HCT116 (cell line): ENCODE measurements around the gene NFIB. TPM values are rescaled to one million over a fixed set of nuclear protein-coding genes. Genes with fewer than 3 reads are reported as not detected.

ENCODE experiments used
- ATAC-seq: fragments of 200-7000 bp; cut with Tn5 transposase; 2 replicates; pipeline ENCODE4 v1.9.1; 2020; ENCODE audit warnings: mild to moderate bottlenecking, moderate library complexity
- BruUV-seq: library from RNA; stranded (reverse); fragments of 400-500 nt; replicated peaks from 2 replicates; lab custom pipeline; 2021; lab: Mats Ljungman, UMichigan
- CTCF ChIA-PET: fragments of 300-600 bp; sonication (Branson Sonifier 250); formaldehyde crosslinking; loops from one replicate; lab custom pipeline; 2021; ENCODE audit warnings: antibody characterized with exemption; lab: Charles Lee
- POLR2A ChIA-PET: fragments of 300-600, 350-600 bp; sonication (Branson Sonifier 250); formaldehyde crosslinking; loops from one replicate; lab custom pipeline; 2021; ENCODE audit warnings: antibody characterized with exemption; lab: Charles Lee
- RAD21 ChIA-PET, 2 experiments: fragments of 300-600 bp; sonication (Branson Sonifier 250); formaldehyde crosslinking; loops; one replicate each; lab custom pipeline; 2023; ENCODE audit warnings: low total read pairs in 2 of 2; ENCODE audit not compliant: uncharacterized antibody in 2 of 2, unreplicated experiment in 2 of 2, low non-redundant PET in 1 of 2; lab: Charles Lee
- DNase-seq: peaks from one replicate; pipeline ENCODE4 v3.0.0-alpha.2; 2010; ENCODE audit warnings: low read depth, low spot score
- H2AFZ ChIP-seq: fragments of 200-600 bp; shearing (Covaris generic), sonication (generic); 2 replicates; pipeline ENCODE4 v1.6.1; 2017; ENCODE audit warnings: low read depth, mixed run types, mixed read lengths, antibody characterized with exemption, low read length; ENCODE audit not compliant: poor library complexity, severe bottlenecking
- H3K27ac ChIP-seq: 2 replicates; pipeline ENCODE4 v1.5.1; 2012; ENCODE audit warnings: low read depth, low read length
- H3K27me3 ChIP-seq: fragments of 200-600 bp; sonication (generic); 2 replicates; pipeline ENCODE4 v1.6.1; 2016; ENCODE audit warnings: mixed run types, low read length, mixed read lengths; ENCODE audit not compliant: insufficient read depth
- H3K36me3 ChIP-seq, 2 experiments: fragments of 200-500 bp in 1 of 2; fragments of 200-600 bp in 1 of 2; sonication (Bioruptor generic) in 1 of 2; sonication (generic) in 1 of 2; 2 replicates each; pipeline versions ENCODE4 v1.5.1 to v1.6.1; 2014 to 2016; ENCODE audit warnings: low read length in 2 of 2, inconsistent platforms in 1 of 2, mixed read lengths in 1 of 2, mixed run types in 1 of 2; ENCODE audit not compliant: insufficient read depth in 2 of 2, control insufficient read depth in 1 of 2
- H3K4me1 ChIP-seq, 2 experiments: fragments of 200-600 bp in 1 of 2; sonication (generic) in 1 of 2; 2 replicates each; pipeline versions ENCODE4 v1.5.1 to v1.6.1; 2012 to 2017; ENCODE audit warnings: low read length in 2 of 2, inconsistent platforms in 1 of 2, mild to moderate bottlenecking in 1 of 2, mixed read lengths in 1 of 2, mixed run types in 1 of 2, moderate library complexity in 1 of 2; ENCODE audit not compliant: insufficient read depth in 2 of 2, control insufficient read depth in 1 of 2
- H3K4me2 ChIP-seq: fragments of 200-600 bp; sonication (generic); 2 replicates; pipeline ENCODE4 v1.6.1; 2017; ENCODE audit warnings: mixed run types, low read length, mixed read lengths
- H3K4me3 ChIP-seq, 2 experiments: fragments of 200-600 bp in 1 of 2; sonication (generic) in 1 of 2; replicated peaks in 1 of 2; 2 replicates each; pipeline ENCODE4 v1.5.1; 2011 to 2016; ENCODE audit warnings: low read length in 2 of 2, control low read depth in 1 of 2, low read depth in 1 of 2, mild to moderate bottlenecking in 1 of 2, mixed read lengths in 1 of 2, mixed run types in 1 of 2
- H3K79me2 ChIP-seq: fragments of 200-600 bp; sonication (generic); 2 replicates; pipeline ENCODE4 v1.6.1; 2017; ENCODE audit warnings: mild to moderate bottlenecking, mixed run types, low read length, moderate library complexity, mixed read lengths; ENCODE audit not compliant: insufficient read depth
- H3K9ac ChIP-seq: fragments of 200-600 bp; sonication (generic); 2 replicates; pipeline ENCODE4 v1.6.1; 2016; ENCODE audit warnings: low read length, mixed read lengths
- H3K9me2 ChIP-seq: fragments of 200-600 bp; sonication (generic), shearing (Covaris generic); 2 replicates; pipeline ENCODE4 v1.6.1; 2017; ENCODE audit warnings: mixed run types, mild to moderate bottlenecking, moderate library complexity; ENCODE audit not compliant: insufficient read depth
- H3K9me3 ChIP-seq, 2 experiments: fragments of 200-500 bp in 1 of 2; fragments of 200-600 bp in 1 of 2; sonication (Bioruptor generic) in 1 of 2; sonication (generic) in 1 of 2; 2 replicates each; pipeline ENCODE4 v1.6.1; 2014 to 2017; ENCODE audit warnings: low read length in 2 of 2, mixed read lengths in 2 of 2, inconsistent platforms in 1 of 2, low read depth in 1 of 2, mild to moderate bottlenecking in 1 of 2, mixed run types in 1 of 2, moderate library complexity in 1 of 2; ENCODE audit not compliant: control insufficient read depth in 1 of 2, insufficient read depth in 1 of 2
- H4K20me1 ChIP-seq: fragments of 200-600 bp; sonication (generic), shearing (Covaris generic); 2 replicates; pipeline ENCODE4 v1.6.1; 2017; ENCODE audit warnings: mixed run types, mild to moderate bottlenecking, moderate library complexity; ENCODE audit not compliant: insufficient read depth
- CBX3 ChIP-seq: IDR thresholded peaks from 2 replicates; pipeline ENCODE4 v1.6.1; 2012; ENCODE audit warnings: low read depth
- CEBPB ChIP-seq: IDR thresholded peaks from 2 replicates; pipeline ENCODE4 v1.6.1; 2012; ENCODE audit warnings: low read depth
- EGR1 ChIP-seq: IDR thresholded peaks from 2 replicates; pipeline ENCODE4 v1.6.1; 2012; ENCODE audit warnings: low read depth
- ELF1 ChIP-seq: IDR thresholded peaks from 2 replicates; pipeline ENCODE4 v1.6.1; 2012; ENCODE audit warnings: low read depth, borderline replicate concordance
- EZH2 ChIP-seq: fragments of 200-600 bp; sonication (generic); IDR thresholded peaks from 2 replicates; pipeline ENCODE4 v1.6.1; 2017; ENCODE audit warnings: antibody characterized with exemption, mixed run types
- EZH2phosphoT487 ChIP-seq: fragments of 200-600 bp; IDR thresholded peaks from 2 replicates; pipeline ENCODE4 v1.6.1; 2018; ENCODE audit warnings: antibody characterized with exemption, borderline replicate concordance
- FOSL1 ChIP-seq: IDR thresholded peaks from 2 replicates; pipeline ENCODE4 v1.6.1; 2012; ENCODE audit warnings: low read depth
- POLR2A ChIP-seq: IDR thresholded peaks from 2 replicates; pipeline ENCODE4 v1.7.0; 2011; ENCODE audit warnings: borderline replicate concordance; ENCODE audit not compliant: insufficient read depth, insufficient read length; ENCODE audit errors: extremely low read depth
- POLR2AphosphoS5 ChIP-seq: IDR thresholded peaks from 2 replicates; pipeline ENCODE4 v1.6.1; 2011; ENCODE audit warnings: mild to moderate bottlenecking, low read depth, low read length, moderate library complexity
- RAD21 ChIP-seq: IDR thresholded peaks from 2 replicates; pipeline ENCODE4 v1.6.1; 2012; ENCODE audit warnings: low read depth, mild to moderate bottlenecking
- SIN3A ChIP-seq: IDR thresholded peaks from 2 replicates; pipeline ENCODE4 v1.6.1; 2012; ENCODE audit warnings: low read depth
- SP1 ChIP-seq: IDR thresholded peaks from 2 replicates; pipeline ENCODE4 v1.6.1; 2012; ENCODE audit warnings: low read depth
- SRF ChIP-seq: IDR thresholded peaks from 2 replicates; pipeline ENCODE4 v1.6.1; 2012; ENCODE audit warnings: low read depth
- TCF7L2 ChIP-seq: IDR thresholded peaks from 2 replicates; pipeline ENCODE4 v1.7.0; 2011; ENCODE audit warnings: borderline replicate concordance, inconsistent platforms; ENCODE audit not compliant: insufficient read depth, insufficient read length; ENCODE audit errors: extremely low read depth
- YY1 ChIP-seq: IDR thresholded peaks from 2 replicates; pipeline ENCODE4 v1.6.1; 2011; ENCODE audit warnings: low read length, low read depth, moderate library complexity, mild to moderate bottlenecking; ENCODE audit not compliant: insufficient replicate concordance; ENCODE audit errors: extremely low read depth
- ZNF274 ChIP-seq: fragments of 200-500 bp; sonication (Bioruptor generic); IDR thresholded peaks from 2 replicates; pipeline ENCODE4 v1.6.1; 2014; ENCODE audit warnings: mild to moderate bottlenecking, low read depth, low read length, inconsistent platforms
- intact Hi-C: fragments of 100-400 bp; cut with micrococcal nuclease; formaldehyde crosslinking; loops from 2 replicates; pipeline ENCODE4 v1.10.0; 2022
- total RNA-seq: library from RNA; stranded (reverse); gene quantifications from one replicate; pipeline ENCODE4 v1.2.1, GENCODE V29; 2021; ENCODE audit not compliant: unreplicated experiment
- TF ChIP-seq, protein P1 (sequence below), 3 experiments: fragments of 200-600 bp in 1 of 3; sonication (generic) in 1 of 3; IDR thresholded peaks in 2 of 3; conservative IDR thresholded peaks in 1 of 3; 2 replicates each; pipeline ENCODE4 v1.5.1; 2012 to 2017; ENCODE audit warnings: low read depth in 2 of 3, low read length in 2 of 3, antibody characterized with exemption in 1 of 3, borderline replicate concordance in 1 of 3, control low read depth in 1 of 3, mild to moderate bottlenecking in 1 of 3, mixed read lengths in 1 of 3, mixed run types in 1 of 3, moderate library complexity in 1 of 3; ENCODE audit not compliant: insufficient read depth in 1 of 3
- TF ChIP-seq, protein P2 (sequence below): IDR thresholded peaks from 2 replicates; pipeline ENCODE4 v1.6.1; 2012
- TF ChIP-seq, protein P3 (sequence below): IDR thresholded peaks from 2 replicates; pipeline ENCODE4 v1.6.1; 2011; ENCODE audit warnings: mild to moderate bottlenecking, low read length, moderate library complexity; ENCODE audit not compliant: insufficient replicate concordance; ENCODE audit errors: extremely low read depth

NFIB gene
- total RNA-seq, 1 experiment from 2014 or later, result 6.6 TPM

DNA sequence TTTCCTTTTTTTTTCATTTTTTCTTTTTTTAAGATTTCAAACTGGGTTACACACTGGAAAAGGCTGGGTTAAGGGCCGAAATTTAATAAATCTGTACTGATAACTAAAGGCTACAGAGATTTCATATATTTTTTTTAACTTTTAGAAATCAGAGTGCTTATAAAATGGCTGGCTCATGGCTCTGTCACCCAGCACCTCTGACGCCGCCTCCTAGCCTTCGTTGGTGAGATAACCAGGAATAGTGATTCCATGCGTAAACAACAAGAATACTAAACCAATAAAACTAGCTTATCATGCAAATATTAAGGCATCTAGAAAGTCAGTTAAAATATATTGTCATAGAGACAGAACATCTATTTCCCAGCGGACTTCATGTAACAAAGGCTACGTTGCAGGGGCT, 226.4 kb downstream of the NFIB start:
- Histone ChIP-seq H3K9ac (no peak overlapping the region), H4K20me1 (no peaks in the 10 kb centered on the region), H3K79me2 (no peaks in the 10 kb centered on the region), H3K4me2 (no peak overlapping the region), H3K27ac (no peak overlapping the region), H3K9me3 (no peaks in the 10 kb centered on the region), H3K4me3 (no peak overlapping the region), H3K4me1 (no peaks in the 10 kb centered on the region), H3K9me2 (no peaks in the 10 kb centered on the region)
- intact Hi-C loops, result no loop called here
- RAD21 ChIA-PET, result no interaction called here
- BruUV-seq, result no TSS peak
- TF ChIP-seq EZH2 (no peak), POLR2A (no peak), ELF1 (no peak), EZH2phosphoT487 (no peak), EGR1 (no peak), CBX3 (no peak), SIN3A (no peak), CEBPB (no peak), RAD21 (no peak), SRF (no peak), POLR2AphosphoS5 (no peak), ZNF274 (no peak), SP1 (no peak), FOSL1 (no peak), YY1 (no peak), TCF7L2 (no peak)
- TF ChIP-seq, protein P1, sequence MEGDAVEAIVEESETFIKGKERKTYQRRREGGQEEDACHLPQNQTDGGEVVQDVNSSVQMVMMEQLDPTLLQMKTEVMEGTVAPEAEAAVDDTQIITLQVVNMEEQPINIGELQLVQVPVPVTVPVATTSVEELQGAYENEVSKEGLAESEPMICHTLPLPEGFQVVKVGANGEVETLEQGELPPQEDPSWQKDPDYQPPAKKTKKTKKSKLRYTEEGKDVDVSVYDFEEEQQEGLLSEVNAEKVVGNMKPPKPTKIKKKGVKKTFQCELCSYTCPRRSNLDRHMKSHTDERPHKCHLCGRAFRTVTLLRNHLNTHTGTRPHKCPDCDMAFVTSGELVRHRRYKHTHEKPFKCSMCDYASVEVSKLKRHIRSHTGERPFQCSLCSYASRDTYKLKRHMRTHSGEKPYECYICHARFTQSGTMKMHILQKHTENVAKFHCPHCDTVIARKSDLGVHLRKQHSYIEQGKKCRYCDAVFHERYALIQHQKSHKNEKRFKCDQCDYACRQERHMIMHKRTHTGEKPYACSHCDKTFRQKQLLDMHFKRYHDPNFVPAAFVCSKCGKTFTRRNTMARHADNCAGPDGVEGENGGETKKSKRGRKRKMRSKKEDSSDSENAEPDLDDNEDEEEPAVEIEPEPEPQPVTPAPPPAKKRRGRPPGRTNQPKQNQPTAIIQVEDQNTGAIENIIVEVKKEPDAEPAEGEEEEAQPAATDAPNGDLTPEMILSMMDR (IDR thresholded peaks at IDR 0.05 in 2 of 3, conservative IDR thresholded peaks at IDR 0.05 in 1 of 3; ENCODE audit: borderline replicate concordance in 1 of 3, insufficient read depth in 1 of 3, low read depth in 2 of 3, low read length in 2 of 3), result no peak
- TF ChIP-seq, protein P2, sequence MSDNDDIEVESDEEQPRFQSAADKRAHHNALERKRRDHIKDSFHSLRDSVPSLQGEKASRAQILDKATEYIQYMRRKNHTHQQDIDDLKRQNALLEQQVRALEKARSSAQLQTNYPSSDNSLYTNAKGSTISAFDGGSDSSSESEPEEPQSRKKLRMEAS, result no peak
- TF ChIP-seq, protein P3, sequence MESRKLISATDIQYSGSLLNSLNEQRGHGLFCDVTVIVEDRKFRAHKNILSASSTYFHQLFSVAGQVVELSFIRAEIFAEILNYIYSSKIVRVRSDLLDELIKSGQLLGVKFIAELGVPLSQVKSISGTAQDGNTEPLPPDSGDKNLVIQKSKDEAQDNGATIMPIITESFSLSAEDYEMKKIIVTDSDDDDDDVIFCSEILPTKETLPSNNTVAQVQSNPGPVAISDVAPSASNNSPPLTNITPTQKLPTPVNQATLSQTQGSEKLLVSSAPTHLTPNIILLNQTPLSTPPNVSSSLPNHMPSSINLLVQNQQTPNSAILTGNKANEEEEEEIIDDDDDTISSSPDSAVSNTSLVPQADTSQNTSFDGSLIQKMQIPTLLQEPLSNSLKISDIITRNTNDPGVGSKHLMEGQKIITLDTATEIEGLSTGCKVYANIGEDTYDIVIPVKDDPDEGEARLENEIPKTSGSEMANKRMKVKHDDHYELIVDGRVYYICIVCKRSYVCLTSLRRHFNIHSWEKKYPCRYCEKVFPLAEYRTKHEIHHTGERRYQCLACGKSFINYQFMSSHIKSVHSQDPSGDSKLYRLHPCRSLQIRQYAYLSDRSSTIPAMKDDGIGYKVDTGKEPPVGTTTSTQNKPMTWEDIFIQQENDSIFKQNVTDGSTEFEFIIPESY, result no peak
- TF ChIP-seq, all 23 proteins: peak for 0
- ATAC-seq (no peak), DNase-seq (no peak)
- Histone ChIP-seq H3K27me3 (no peaks in the 10 kb centered on the region), H2AFZ (no peak overlapping the region), H3K36me3 (no peaks in the 10 kb centered on the region)
- POLR2A ChIA-PET, result no interaction called here
- CTCF ChIA-PET, result no interaction called here
